ENCODE data around the gene HOTAIR.

Gene HOTAIR

DNA sequence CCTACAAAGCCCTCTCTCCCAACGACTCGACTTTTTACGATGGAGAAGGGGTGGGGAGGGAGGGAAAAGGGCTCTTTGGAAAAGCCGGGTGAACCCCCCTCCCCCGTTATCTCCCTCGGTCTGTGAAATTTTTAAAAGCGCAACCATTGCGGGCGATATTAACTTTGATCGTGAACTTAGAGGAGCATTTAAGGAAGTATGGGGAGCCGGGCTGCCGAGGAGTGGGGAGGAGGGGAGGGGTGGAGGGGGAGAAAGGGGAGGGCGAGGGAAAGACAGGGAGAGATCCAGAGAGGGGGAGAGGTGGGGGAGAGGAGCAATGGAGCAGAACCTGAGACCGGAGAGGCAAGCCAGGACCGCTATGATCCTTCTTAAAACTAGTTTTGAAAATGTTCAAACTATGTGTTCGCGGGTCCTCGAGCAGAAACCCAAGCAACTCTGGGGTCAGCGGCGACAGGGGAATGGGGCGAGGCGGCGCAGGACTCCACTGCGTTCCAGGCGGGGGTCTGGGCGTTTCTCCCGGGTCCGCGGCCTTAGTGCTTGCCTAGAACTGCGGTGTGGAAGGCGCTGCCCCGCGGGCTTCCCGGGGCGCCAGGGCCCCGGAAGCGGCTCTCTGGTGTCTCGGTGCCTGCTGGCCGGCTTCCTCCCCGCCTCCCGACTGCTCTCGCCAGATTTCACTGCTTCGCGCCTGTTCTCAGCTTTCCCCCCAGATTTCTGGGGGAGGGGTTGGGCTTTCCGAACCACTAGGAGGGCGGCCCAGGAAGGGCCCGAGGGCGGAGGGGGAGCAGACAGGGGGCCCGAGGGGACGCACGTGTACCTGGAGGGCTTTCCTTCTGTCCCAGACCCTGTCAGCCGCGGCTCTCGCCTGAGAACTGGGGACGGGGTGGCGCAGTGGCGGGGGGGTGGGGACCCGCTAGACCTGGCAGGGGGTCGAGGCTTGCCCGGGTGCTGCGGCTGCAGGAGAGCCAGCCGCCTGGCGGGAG, at the start of gene HOTAIR:
Gene HOTAIR, minus strand, starts transcription at position 871 of the 980 bp plus-strand sequence.
- DNase-seq = peak; percentile 49

DNA sequence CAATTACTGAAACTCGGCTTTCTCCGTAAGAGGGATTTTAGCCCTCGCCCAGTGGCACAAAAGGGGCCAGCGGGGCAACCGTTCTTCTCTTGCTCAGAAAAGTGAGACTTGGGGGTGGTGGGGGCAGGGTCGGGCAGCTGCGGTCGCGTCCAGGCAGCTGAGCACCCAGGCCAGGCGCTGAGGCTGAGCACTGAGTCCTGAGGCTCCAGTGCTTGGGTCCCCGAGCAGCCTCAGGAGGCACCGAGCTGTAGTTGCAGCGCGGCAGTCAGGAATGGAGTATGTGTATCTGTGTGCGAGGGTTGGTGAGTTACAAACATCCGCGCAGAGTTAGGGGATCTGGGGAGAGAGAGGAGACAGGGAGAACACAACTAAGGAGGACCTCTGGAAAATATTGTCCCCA, 49.4 kb upstream of the HOTAIR start:
- DNase-seq = no peak

DNA sequence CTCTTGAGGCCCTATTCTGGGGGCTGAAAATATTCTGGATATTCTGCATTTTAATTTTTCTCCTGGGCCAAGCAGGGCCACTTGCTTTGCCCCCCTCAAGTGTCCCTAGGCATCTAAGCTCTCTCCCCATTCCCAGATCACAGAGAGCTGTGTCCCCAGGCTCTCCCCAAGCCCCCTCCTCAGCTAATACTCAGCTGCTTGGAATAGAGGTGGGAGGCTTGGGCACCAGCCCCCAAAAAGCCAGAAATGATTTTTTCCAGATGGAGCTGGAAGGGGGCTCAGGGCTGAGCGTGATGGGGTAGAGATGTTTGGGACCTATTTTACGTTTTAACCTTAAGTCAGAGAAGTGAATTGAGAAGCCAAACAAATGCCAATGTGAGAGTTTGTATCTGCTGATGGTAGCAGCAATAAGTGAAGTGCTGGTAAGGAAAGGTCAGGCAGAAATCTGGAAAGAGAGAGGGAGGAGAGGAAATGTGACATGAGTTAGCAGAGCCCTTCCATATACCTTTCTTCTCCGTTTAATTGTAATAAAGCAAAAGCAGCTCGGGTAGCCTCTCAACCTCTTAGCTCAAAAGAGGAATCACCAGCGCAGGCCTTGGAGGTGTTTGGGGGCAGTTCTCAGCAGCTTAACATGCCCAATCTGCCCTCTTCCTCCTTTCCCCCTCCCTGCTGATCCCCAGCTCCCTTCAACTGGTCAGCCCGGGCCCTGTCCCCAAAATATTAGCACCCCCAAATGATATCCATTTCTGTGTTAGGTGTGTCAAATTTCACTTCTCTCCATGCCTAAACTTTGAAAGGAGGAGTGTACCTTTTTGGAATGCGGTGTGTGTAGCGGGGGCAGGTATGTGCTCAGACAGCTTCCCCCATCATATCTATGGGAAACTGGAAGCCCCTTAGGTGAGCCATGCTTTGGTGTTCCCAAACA, 48.5 kb upstream of the HOTAIR start:
- no peak for DNase-seq

DNA sequence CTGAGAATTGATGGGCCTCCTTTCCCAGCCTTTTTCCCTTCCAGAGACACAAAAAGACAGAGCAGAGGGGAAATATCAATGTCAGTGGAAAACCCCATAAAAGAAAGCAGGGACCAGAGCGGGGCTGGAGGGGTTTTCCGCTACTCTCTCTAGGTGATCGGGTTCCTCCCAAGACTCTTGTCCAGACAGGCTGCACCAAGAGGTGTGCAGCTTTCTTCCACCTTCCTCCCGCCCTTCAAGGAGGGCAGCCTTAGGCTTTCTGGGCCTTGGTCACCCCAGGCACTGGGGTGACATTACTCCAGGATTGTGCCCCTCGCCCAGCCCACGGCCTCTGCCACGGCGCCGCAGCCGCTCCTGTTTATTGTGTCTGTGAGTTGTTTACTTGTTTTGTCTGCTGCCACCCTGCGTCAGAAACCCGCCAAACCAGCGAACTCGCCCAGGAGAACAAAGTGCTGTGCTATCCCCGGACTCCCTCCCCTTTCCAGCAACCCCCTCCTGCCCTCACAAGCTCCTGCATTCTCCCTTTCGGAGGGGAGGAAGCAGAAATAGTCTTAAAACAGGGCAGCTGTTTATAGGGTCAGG, 46.8 kb upstream of the HOTAIR start:
- no peak for DNase-seq

DNA sequence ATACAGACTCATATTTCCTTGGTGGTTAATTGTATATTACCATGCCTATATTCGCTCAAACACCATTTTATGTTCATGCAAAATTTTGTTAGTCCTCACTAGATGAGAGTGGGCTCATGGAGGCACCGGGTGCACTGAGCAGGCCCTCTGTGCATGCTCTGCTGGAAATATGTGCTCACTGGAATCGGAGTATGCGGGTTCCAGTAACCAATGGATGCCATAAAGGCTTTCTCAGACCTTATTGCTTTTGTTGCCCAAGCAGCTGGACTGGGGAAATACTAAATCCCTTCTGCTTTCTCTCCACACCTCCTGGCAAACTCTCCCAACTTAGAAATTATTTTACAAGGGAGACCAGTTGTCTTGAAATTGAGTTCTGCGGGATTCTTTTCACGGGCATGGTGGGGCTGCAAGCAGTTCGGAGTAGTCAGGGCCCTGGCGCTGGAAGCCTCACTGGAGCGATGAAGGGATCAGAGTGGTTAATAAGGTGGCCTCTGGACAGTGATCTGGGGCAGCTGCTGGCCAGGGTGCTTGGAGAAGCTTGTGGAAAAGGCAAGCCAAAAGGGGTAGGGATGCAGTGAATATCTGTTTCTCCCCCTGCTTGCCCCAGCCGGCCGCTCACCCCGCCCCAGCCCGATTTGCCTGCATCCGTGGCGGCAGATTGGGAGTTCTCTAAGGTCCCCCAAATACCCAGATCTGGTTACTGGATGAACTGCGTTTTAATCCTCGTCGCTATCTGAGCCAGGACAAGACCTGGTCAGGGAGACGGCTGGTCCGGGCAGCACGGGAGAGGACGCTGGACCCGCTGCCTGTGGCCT, 46.0 kb upstream of the HOTAIR start:
- DNase-seq = no peak

DNA sequence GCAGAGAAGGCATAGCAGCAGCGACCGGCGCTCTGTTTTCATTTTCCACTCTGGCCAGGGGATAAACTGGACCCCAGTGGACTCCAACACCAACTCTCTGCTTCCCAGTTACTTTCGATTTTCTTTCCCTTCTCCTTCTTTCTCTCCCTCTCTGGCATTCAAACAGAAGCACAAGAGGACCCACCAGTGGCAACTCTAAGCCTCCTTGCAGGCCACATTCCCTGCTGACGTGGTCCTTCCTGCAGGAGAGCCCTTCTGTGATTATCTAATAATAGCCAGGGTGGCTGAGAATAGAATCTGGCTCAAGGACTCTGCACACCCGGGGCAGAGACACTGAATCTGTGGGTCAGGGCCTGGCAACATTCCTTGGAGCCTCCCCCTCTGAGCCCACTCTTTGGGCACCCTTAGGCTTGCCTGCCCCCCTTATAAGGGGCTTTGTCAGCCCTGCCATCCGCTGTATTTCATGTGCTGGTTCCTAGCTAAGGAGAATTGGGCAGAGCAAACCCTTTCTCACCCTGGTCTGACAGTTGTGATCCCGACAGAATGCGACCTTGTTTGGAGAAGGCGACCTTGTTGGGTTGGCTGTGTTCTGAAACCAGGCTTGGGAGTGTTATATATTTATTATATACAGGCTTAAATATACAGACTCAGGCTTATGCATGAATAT, 45.3 kb upstream of the HOTAIR start:
- DNase-seq = no peak

DNA sequence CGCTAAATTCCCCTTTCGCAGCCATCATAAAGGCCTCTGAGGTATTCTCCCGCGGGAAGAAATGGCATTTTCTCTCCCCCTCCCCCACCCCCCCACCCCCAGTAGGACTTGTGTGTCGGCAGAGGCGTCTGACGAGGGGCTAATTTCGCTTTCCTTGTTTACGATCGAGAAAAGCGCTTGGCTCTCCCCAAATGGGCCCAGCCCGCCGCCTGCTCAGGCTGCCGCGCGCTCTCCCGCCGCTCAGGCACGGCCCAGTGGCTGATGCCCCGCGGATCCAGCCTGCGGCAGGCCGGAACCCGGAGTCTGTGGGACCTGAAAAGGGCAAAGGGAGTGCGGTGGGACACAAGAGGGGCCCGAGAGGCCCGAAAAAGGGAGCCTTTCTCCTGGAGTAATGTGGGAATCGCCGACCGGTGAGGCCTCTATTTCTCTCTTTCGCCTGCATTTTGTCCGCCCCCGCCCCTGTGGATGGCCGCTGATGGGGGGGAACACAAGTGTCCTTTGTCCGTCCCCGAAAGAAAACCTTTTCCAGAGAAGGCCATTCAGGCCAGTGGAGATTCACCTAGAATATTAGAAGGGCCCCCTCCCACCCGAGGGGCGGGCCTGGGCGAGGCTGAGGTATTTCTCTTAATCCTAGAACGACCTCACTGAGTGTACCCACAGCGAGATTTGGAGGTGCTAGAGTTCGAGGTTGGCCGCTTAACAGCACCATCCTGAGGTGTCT, 44.5 kb upstream of the HOTAIR start:
- DNase-seq = no peak

DNA sequence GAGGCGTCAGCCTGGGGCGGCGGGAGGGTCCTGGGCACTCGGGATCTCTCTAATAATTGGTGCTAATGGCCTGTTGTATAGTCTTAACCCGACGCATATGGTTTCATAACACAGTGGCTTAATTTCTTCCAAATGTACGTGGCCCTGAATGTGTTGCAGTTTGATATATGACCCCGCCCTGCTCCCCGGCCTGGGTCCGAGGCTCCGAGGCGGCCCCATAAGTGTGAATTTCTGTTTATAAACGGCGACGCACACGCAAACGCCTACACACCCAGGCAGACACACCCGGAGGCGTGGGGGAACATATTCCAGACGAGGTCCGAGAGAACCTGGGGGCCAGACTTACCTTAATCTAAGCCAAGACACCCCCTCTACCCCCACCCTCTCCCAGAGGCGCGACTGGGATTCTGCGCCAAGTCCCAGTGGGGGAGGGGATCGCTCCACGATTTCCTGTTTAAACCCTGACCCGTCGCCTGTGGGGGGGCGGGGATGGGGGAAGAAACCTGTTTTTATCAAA, 43.8 kb upstream of the HOTAIR start:
- DNase-seq = no peak

DNA sequence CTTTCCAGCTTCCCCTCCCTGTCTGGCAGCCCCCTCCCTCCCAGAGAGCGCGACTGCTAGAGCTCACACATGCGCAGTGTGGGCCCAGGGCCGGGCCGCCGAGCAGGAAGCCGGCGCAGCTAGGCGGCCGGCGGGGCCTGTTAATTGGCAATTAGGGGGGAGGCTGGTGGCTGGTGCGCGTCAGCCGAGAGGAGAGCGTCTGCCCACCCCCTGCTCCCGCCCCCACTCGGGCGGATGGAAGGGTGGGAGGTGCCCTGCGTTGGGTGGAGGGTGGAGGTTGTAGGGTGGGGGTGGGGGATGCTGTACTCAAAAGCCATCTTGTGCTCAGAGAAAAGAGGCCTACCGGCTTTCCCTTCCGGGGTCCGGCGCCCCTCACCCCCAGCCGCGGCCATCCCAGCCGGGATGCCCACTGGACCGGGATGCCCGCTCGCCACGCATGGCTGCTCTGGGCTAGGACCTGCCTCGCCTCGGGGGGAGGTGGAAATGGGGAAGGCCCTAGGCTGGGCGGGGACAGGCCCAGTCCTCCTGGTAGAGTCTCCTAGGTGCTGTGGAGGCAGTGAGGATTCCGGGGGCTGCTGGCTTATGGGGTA, 43.2 kb upstream of the HOTAIR start:
- peak; percentile 80 for DNase-seq

DNA sequence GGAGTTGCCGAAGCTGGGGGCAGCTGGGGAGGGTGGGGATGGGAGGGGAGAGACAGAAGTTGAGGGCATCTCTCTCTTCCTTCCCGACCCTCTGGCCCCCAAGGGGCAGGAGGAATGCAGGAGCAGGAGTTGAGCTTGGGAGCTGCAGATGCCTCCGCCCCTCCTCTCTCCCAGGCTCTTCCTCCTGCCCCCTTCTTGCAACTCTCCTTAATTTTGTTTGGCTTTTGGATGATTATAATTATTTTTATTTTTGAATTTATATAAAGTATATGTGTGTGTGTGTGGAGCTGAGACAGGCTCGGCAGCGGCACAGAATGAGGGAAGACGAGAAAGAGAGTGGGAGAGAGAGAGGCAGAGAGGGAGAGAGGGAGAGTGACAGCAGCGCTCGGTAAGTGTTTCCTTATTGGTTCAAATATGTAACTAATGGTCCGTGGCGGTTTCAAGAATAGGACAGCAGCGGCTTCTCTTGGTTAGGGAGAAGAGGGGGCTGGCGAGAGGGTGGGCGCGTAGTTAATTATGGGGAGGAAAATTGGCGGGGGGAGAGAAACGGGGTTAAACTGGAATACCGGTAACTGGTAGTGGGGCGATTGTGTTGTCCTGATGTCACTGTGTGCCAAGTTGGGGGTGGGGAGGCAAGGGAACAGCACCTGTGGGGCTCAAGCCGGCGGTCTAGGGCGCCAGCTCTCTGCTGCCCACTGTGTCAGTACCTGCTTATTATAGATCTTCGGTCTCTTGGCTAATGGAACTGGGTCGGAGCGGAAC, 42.5 kb upstream of the HOTAIR start:
- no peak for DNase-seq

DNA sequence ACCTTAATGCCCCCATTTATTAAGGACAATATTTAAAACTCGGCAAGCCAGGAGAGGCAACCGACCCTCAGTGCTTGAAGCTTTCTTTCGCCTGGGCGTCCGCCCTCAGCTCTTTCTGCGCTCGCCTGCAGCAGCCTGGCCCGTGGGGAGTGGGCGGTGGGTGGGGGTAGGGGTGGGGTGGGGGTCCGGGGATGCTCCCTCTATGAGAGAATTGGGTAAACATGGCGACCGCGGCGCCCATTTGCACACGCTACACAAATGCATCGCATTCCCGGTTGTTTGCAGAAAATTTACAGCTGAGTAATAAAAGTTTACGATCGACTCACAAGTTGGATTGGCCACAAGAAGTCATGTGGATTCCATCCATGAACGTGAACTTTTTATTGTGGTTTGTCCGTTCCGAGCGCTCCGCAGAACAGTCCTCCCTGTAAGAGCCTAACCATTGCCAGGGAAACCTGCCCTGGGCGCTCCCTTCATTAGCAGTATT, 41.8 kb upstream of the HOTAIR start:
- DNase-seq = no peak

DNA sequence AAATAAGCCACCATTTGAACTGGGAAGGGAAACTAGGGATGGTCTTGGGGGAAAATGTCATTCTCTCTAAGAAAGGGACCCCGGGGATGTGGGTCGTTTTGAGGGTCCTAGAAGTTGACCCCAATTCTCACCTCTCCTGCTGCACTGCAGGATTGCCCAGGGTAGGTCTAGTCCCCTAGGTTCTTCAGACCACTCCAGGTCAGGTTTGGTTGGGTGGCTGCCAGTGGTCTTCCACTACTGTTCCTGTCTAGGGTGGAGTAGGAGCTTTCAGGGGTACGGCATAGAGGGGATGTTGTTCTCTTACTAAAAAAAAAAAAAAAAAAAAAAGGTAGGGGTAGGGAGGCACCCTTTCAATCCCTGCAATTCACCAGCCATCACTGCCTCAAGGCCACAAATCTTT, 41.3 kb upstream of the HOTAIR start:
- DNase-seq = no peak

DNA sequence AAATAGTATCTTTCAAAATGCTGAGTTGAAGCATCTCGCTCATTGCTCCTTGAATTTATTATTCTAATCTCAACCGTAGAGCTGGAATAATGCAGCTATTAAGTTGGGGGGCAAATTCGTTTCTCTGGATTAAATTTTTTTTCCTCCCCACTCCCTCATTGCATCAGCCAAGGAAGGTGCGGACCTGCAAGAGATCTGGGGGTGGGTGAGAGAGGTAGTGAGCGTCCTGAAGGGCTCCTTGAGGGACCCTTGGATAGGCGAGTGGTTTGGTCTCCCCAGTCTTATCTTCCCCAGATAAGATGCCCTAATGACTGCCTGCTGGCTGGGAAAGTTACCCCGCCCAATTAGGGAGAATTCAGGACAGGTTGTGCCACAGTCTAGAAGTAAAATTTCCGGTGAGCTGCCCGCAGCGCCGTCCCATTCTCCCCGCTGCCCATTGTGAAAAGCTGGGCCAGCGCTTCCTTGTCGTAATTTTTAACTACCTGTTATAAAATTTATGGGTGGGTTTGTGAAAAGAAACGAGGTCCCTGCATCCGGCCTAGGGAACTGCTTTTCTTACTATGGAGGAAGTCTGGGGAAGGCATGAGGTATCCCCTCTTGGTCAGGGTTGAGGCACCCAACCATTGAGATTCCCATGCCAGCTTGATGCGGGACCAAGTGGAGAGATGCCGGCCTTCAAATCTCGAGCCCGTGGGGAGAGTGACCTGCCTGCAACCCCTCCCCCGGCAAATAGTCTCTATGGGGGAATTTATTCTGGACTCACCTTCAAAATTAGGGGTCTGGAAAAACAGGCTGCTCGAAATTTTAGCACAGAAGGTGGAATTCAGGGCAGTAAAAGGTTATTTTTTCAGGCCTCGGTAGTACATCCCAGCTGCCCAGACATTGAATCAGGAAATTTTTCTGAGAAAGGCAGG, 40.5 kb upstream of the HOTAIR start:
- no peak for DNase-seq

DNA sequence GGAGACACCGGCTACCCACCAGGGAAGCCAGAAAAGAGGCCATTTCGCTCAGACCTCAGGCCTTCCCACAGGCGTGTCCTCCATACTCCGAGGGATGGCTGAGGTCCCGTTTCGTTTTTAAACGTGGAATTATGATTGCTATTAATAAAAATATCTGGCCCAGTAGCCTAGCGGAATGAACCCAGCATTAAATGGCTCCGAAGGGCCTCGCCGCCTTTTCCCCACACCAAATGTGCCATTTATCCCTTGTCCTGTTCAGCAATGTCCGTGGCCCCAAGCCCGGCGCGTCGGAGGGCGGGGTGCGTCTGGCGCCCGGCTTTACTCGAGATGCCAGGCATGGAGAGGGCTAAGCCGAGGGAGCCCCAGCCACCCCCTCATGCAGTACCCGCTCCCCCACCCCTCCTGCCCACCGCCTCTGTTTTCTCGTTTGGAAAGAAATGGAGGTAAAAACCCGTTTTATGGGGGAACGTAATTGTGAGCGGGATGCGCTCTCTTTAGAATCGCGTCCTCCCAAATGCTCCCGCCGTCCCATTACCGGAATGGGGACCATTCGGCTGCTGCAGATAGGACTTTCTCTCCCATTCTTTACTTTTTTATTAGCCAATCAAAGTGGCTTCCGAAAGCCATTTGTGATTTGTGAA, 39.7 kb upstream of the HOTAIR start:
- DNase-seq = no peak

DNA sequence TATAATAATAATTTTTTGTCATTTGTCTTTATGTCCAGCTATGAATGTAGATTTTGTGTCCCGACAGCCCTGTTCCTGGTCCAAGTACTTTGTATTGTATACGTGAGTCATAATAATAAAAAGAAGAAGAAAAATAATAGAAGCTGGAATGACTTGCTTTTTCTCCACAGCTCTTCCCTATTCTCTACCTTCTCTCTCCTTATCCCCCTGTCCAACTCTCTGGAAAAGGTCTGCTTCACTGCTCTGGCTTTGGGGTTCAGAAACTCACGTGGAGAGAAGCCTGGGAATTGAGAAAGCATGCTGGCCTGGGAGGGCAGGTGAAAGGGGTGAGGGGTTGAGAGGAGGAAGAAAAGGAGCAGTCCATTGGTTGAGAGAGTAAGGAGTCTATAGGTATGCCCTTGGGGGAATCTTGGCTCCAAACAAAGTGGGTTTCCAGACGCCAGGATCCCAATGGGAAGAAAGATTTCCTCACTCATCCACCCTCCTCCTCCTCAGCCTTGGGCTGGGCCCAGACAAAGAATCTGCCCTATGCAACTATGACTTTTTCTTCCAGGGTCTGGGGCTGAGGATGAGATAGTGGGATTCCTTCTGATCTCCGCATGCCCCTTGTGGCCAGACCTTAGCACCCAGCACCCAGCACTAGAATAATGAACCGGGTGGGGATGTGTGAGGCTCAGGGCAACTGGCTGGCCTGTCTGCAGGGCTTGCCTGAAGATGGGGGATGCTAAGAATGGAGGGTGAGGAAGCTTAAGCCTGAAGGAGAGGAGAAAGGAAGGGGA, 38.1 kb upstream of the HOTAIR start:
- no peak for DNase-seq

DNA sequence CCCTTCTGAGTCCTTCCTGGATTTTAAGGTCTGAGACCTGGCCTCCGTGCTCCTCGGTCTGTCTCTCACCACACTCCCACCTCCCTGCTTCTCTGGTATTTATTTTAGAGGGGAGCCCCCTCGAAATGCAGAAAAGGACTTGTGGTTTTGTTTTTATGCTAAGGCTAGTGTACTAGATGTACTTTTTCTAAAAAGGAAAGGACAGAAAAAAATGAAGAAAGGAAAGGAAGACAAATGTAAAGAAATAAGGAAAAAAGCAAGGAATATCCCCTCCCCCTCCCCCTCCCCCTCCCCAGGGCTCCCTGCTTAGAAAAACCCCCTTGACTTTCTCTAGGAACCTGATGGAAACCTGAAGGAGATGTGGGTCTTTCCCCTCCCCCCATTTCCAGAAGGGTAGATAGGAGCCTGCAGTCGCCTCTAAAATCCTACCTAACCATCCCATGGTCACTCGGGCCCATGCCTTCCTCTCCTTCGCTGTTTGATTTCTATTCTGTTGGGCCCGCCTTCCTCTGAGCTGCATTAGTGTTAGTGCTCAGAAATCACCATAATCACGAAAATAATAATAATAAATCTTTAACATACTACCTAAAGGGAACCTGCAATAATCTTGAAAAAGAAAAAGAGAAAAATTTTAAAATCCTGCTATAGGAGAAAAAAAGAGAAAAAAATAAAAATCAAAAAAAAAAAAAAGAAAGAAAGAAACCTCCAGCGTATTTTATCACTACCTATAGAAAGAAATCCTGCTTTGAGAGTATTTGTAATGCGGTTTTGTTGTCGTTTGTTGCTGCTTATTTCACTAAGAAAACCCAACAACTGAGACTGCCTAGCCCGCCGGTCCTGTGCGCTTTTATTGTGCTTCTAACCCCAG, 37.1 kb upstream of the HOTAIR start:
- DNase-seq = no peak
